ENCODE results near the gene SUGCT.
"Not testable (repeated sequence)": the region's sequence is repeated elsewhere in the genome, so short reads cannot be mapped to it uniquely, and the experiment has no call there.

The SUGCT gene

DNA sequence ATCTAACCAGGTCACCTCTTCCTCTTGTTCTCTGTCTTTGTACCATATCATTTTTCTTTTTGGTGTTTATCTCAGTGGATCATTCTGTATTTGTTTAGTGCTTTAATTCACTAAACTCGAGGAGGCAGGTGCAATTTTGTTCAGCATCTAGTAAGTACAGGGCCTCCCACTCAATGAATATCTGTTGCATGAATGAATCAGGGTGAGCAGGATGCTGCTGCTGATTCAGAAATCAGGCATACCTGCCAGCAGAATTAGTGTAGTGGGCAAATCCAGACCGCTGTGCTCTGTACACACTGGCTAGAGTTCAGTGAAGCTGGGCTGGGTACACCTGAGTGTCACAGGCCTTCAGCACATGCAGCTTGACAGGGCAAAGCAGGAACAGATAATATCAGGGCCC, 511.9 kb downstream of the SUGCT start:
- Histone ChIP-seq H3K9ac (ENCODE audit: low read length) (no peak overlapping the region), H3K4me3 (ENCODE audit: low read length) (no peak overlapping the region), H3K4me2 (ENCODE audit: low read length) (no peak overlapping the region), H3K9me3 (ENCODE audit: insufficient read depth, low read length) (no peaks in the 10 kb centered on the region), H2AFZ (ENCODE audit: low read depth, low read length) (no peak overlapping the region), H3K27ac (ENCODE audit: low read length) (no peak overlapping the region), H3K79me2 (ENCODE audit: low read length) (no peaks in the 10 kb centered on the region), H3K36me3 (replicated peaks; ENCODE audit: low read depth, low read length) (no peaks in the 10 kb centered on the region), H3K4me1 (ENCODE audit: low read length) (no peaks in the 10 kb centered on the region), H3K27me3 (ENCODE audit: low read depth, low read length) (no peaks in the 10 kb centered on the region), H4K20me1 (ENCODE audit: insufficient read depth, low read length) (no peaks in the 10 kb centered on the region)
- TF ChIP-seq EZH2phosphoT487 (IDR thresholded peaks at IDR 0.05; ENCODE audit: low read depth) = no peak
- no peak for TF ChIP-seq CTCF (IDR thresholded peaks at IDR 0.05; ENCODE audit: low read depth, low read length)

DNA sequence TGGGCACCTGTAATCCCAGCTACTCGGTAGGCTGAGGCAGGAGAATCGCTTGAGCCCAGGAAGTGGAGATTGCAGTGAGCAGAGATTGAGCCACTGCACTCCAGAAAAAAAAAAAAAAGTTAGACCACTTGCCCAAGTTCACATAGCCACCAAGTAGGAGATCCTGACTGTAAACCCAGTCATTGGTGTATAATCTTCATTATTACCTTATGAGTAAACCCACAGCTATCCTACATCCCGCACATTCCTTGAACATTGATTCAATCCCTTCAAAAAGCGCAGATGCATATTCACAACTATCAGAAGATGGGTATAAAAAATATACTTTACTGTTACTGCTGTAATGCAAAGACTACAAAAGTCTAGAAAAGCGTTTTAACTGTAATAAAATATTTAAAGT, 512.9 kb downstream of the SUGCT start:
- no peaks in the 10 kb centered on the region for H3K4me1 ChIP-seq (ENCODE audit: low read length)
- TF ChIP-seq CTCF (IDR thresholded peaks at IDR 0.05; ENCODE audit: low read depth, low read length) (no peak), EZH2phosphoT487 (IDR thresholded peaks at IDR 0.05; ENCODE audit: low read depth) (no peak)
- no peak overlapping the region for H3K9ac ChIP-seq (ENCODE audit: low read length)
- no peaks in the 10 kb centered on the region for H3K79me2 ChIP-seq (ENCODE audit: low read length)
- no peak overlapping the region for H3K4me3 ChIP-seq (ENCODE audit: low read length)
- no peaks in the 10 kb centered on the region for H3K27me3 ChIP-seq (ENCODE audit: low read depth, low read length)
- H2AFZ ChIP-seq (ENCODE audit: low read depth, low read length) = no peak overlapping the region
- H3K36me3 ChIP-seq (replicated peaks; ENCODE audit: low read depth, low read length) = no peaks in the 10 kb centered on the region
- no peaks in the 10 kb centered on the region for H3K9me3 ChIP-seq (ENCODE audit: insufficient read depth, low read length)
- no peak overlapping the region for H3K4me2 ChIP-seq (ENCODE audit: low read length)
- H3K27ac ChIP-seq (ENCODE audit: low read length) = no peak overlapping the region
- H4K20me1 ChIP-seq (ENCODE audit: insufficient read depth, low read length) = no peaks in the 10 kb centered on the region

DNA sequence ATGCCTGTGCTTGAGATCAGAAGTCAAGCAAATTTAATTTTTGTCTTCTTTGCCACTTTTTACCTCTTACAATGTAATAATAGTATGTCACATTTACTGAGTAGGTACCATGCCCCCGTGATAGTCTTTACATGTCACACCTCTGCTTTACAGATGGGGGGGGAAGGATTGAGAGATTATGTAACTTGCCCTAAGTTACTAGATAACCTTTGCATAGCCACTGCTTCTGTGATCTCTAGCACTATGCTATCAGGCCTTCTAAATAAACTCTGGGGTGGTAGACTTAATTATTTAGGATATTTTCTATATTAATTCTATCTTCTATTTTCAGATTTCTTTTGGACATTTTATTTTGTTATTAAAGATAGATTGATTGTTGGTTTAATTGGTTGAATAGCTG, 514.4 kb downstream of the SUGCT start:
- no peaks in the 10 kb centered on the region for H3K27me3 ChIP-seq (ENCODE audit: low read depth, low read length)
- no peak overlapping the region for H3K4me2 ChIP-seq (ENCODE audit: low read length)
- no peaks in the 10 kb centered on the region for H4K20me1 ChIP-seq (ENCODE audit: insufficient read depth, low read length)
- H3K9ac ChIP-seq (ENCODE audit: low read length) = no peak overlapping the region
- TF ChIP-seq CTCF (IDR thresholded peaks at IDR 0.05; ENCODE audit: low read depth, low read length) = no peak
- no peak for TF ChIP-seq EZH2phosphoT487 (IDR thresholded peaks at IDR 0.05; ENCODE audit: low read depth)
- H3K9me3 ChIP-seq (ENCODE audit: insufficient read depth, low read length) = no peaks in the 10 kb centered on the region
- H3K36me3 ChIP-seq (replicated peaks; ENCODE audit: low read depth, low read length) = no peaks in the 10 kb centered on the region
- no peaks in the 10 kb centered on the region for H3K4me1 ChIP-seq (ENCODE audit: low read length)
- no peak overlapping the region for H3K27ac ChIP-seq (ENCODE audit: low read length)
- H3K4me3 ChIP-seq (ENCODE audit: low read length) = no peak overlapping the region
- H2AFZ ChIP-seq (ENCODE audit: low read depth, low read length) = no peak overlapping the region
- no peaks in the 10 kb centered on the region for H3K79me2 ChIP-seq (ENCODE audit: low read length)

GRCh38 chr7:40650903-40651302, 516.1 kb downstream of the SUGCT start:
- H3K4me3 ChIP-seq (ENCODE audit: low read length); H4K20me1 ChIP-seq (ENCODE audit: insufficient read depth, low read length); H3K9ac ChIP-seq (ENCODE audit: low read length); H3K4me1 ChIP-seq (ENCODE audit: low read length); H3K9me3 ChIP-seq (ENCODE audit: insufficient read depth, low read length); H3K4me2 ChIP-seq (ENCODE audit: low read length); H3K79me2 ChIP-seq (ENCODE audit: low read length); H3K27ac ChIP-seq (ENCODE audit: low read length); H3K36me3 ChIP-seq (replicated peaks; ENCODE audit: low read depth, low read length); H3K27me3 ChIP-seq (ENCODE audit: low read depth, low read length); H2AFZ ChIP-seq (ENCODE audit: low read depth, low read length): not testable (repeated sequence)

DNA sequence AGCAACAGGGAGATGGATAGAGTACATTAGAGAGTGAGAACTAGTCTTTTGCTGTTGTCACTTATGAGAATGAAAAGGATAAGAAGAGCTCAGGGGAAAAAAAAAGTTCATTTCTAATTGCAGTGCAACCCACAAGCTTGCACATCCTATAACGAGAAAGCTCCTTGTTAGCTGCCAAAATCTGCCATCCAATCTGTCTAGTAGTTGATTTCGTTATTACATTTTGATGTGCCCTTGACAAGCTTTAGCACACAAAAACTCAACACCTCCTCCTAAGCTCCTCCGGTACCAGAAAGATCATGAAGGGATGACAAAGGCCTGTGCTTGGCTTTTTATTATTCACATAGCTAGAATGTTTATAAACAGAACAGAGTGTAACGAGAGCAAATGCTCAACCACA, 519.4 kb downstream of the SUGCT start:
- H2AFZ ChIP-seq (ENCODE audit: low read depth, low read length) = no peak overlapping the region
- H3K4me1 ChIP-seq (ENCODE audit: low read length) = no peaks in the 10 kb centered on the region
- H4K20me1 ChIP-seq (ENCODE audit: insufficient read depth, low read length) = no peaks in the 10 kb centered on the region
- H3K4me3 ChIP-seq (ENCODE audit: low read length) = no peak overlapping the region
- no peaks in the 10 kb centered on the region for H3K79me2 ChIP-seq (ENCODE audit: low read length)
- H3K36me3 ChIP-seq (replicated peaks; ENCODE audit: low read depth, low read length) = no peaks in the 10 kb centered on the region
- no peak overlapping the region for H3K9ac ChIP-seq (ENCODE audit: low read length)
- TF ChIP-seq CTCF (IDR thresholded peaks at IDR 0.05; ENCODE audit: low read depth, low read length) (no peak), EZH2phosphoT487 (IDR thresholded peaks at IDR 0.05; ENCODE audit: low read depth) (no peak)
- H3K27ac ChIP-seq (ENCODE audit: low read length) = no peak overlapping the region
- H3K4me2 ChIP-seq (ENCODE audit: low read length) = no peak overlapping the region
- no peaks in the 10 kb centered on the region for H3K27me3 ChIP-seq (ENCODE audit: low read depth, low read length)
- no peaks in the 10 kb centered on the region for H3K9me3 ChIP-seq (ENCODE audit: insufficient read depth, low read length)
